K562 (cell line): ENCODE measurements around the gene ALDH18A1. TPM values are rescaled to one million over a fixed set of nuclear protein-coding genes. Genes with fewer than 3 reads are reported as not detected.

Experiments
- ATAC-seq: fragments of 200-7000 bp; cut with Tn5 transposase; 3 replicates; pipeline ENCODE4 v1.9.1; 2020; ENCODE audit warnings: moderate library complexity
- BruUV-seq: library from RNA; stranded (reverse); fragments of 400-500 nt; replicated peaks from 2 replicates; lab custom pipeline; 2021; lab: Mats Ljungman, UMichigan
- CTCF ChIA-PET: fragments of 300-600 bp; formaldehyde crosslinking; extraction: SDS; loops from one replicate; lab custom pipeline; 2021; ENCODE audit warnings: low intra/inter-chr PET ratio; lab: Yijun Ruan, JAX
- POLR2A ChIA-PET: fragments of 300-600, 350-650 bp; sonication (Branson Sonifier 250); formaldehyde crosslinking; extraction: SDS; loops from one replicate; lab custom pipeline; 2021; ENCODE audit warnings: antibody characterized with exemption, inconsistent platforms; lab: Yijun Ruan, JAX
- DNase-seq, 4 experiments: peaks; one replicate each; pipeline versions ENCODE4 v3.0.0 to v3.0.0-alpha.2; 2011 to 2018; ENCODE audit warnings: low spot score in 3 of 4, mixed read lengths in 3 of 4; ENCODE audit errors: extremely low read depth in 1 of 4
- FAIRE-seq: peaks from 2 replicates; lab custom pipeline; 2011; peaks lifted over from hg19 to GRCh38; lab: Jason Lieb, UNC
- H2AFZ ChIP-seq: 2 replicates; pipeline ENCODE4 v1.6.0; 2011; ENCODE audit warnings: low read depth, low read length, control low read depth, inconsistent platforms
- H3K27ac ChIP-seq: fragments of 200-600 bp; 3 replicates; pipeline ENCODE4 v1.8.0; 2011; ENCODE audit warnings: low read depth, mild to moderate bottlenecking, control low read depth, inconsistent platforms, low read length, moderate library complexity, mixed read lengths; ENCODE audit errors: extremely low read depth
- H3K27me3 ChIP-seq, 2 experiments: fragments of 300-600 bp in 1 of 2; 2 replicates in 1 of 2; 3 replicates in 1 of 2; pipeline versions ENCODE4 v1.6.0 to v1.8.0; 2011; ENCODE audit warnings: inconsistent platforms in 2 of 2, low read length in 2 of 2, mild to moderate bottlenecking in 1 of 2, mixed read lengths in 1 of 2, moderate library complexity in 1 of 2; ENCODE audit not compliant: control insufficient read depth in 2 of 2, insufficient read depth in 2 of 2
- H3K36me3 ChIP-seq: fragments of 300-600 bp; 3 replicates; pipeline ENCODE4 v1.8.0; 2011; ENCODE audit warnings: mild to moderate bottlenecking, low read length, inconsistent platforms; ENCODE audit not compliant: control insufficient read depth, insufficient read depth
- H3K4me1 ChIP-seq, 2 experiments: fragments of 200-600 bp in 1 of 2; replicated peaks in 1 of 2; 2 replicates in 1 of 2; 3 replicates in 1 of 2; pipeline versions ENCODE4 v1.5.1 to v1.8.0; 2011; ENCODE audit warnings: inconsistent platforms in 2 of 2, low read length in 2 of 2, mild to moderate bottlenecking in 1 of 2, mixed read lengths in 1 of 2, moderate library complexity in 1 of 2; ENCODE audit not compliant: control insufficient read depth in 2 of 2, insufficient read depth in 2 of 2
- H3K4me2 ChIP-seq: 2 replicates; pipeline ENCODE4 v1.6.1; 2011; ENCODE audit warnings: low read length, control low read depth, inconsistent platforms, mixed read lengths; ENCODE audit not compliant: insufficient read depth
- H3K4me3 ChIP-seq: fragments of 200-600 bp; sonication (generic), shearing (Covaris generic); 2 replicates; pipeline ENCODE4 v1.5.1; 2016; ENCODE audit warnings: control low read depth, inconsistent platforms
- H3K79me2 ChIP-seq: fragments of 200-600 bp; 3 replicates; pipeline ENCODE4 v1.8.0; 2011; ENCODE audit warnings: low read length, inconsistent platforms; ENCODE audit not compliant: control insufficient read depth, insufficient read depth
- H3K9ac ChIP-seq, 2 experiments: 2 replicates each; pipeline versions ENCODE4 v1.6.0 to v1.6.1; 2011; ENCODE audit warnings: low read depth in 2 of 2, low read length in 2 of 2, control low read depth in 1 of 2, inconsistent platforms in 1 of 2, mild to moderate bottlenecking in 1 of 2, mixed read lengths in 1 of 2; ENCODE audit not compliant: insufficient read depth in 1 of 2
- H3K9me1 ChIP-seq: one replicate; pipeline ENCODE4 v1.6.0; 2011; ENCODE audit warnings: inconsistent platforms, mild to moderate bottlenecking, low read length, moderate library complexity; ENCODE audit not compliant: control insufficient read depth, insufficient read depth
- H3K9me3 ChIP-seq: replicated peaks from 2 replicates; pipeline ENCODE4 v1.5.1; 2011; ENCODE audit warnings: low read depth, low read length, inconsistent platforms; ENCODE audit not compliant: control insufficient read depth, insufficient read depth
- H4K20me1 ChIP-seq: replicated peaks from 2 replicates; pipeline ENCODE4 v1.6.1; 2011; ENCODE audit warnings: low read length, inconsistent platforms, mixed read lengths; ENCODE audit not compliant: control insufficient read depth, insufficient read depth
- BRD4 ChIP-seq: fragments of 200-600 bp; sonication (generic); IDR thresholded peaks from 2 replicates; pipeline ENCODE4 v1.6.1; 2017; ENCODE audit warnings: inconsistent platforms
- EGR1 ChIP-seq: fragments of 450-650 bp; conservative IDR thresholded peaks from 2 replicates; pipeline ENCODE4 v1.6.1; 2017; ENCODE audit warnings: mild to moderate bottlenecking
- ERF ChIP-seq: fragments of 450-650 bp; formaldehyde crosslinking; IDR thresholded peaks from 2 replicates; pipeline ENCODE4 v1.4.0; 2020; ENCODE audit warnings: mild to moderate bottlenecking, mixed read lengths
- FOS ChIP-seq: IDR thresholded peaks from 3 replicates; pipeline ENCODE4 v1.6.1; 2011; ENCODE audit not compliant: insufficient read length; ENCODE audit errors: extremely low read depth
- HMG20A ChIP-seq: fragments of 450-650 bp; formaldehyde crosslinking; conservative IDR thresholded peaks from 2 replicates; pipeline ENCODE4 v1.4.0; 2020; ENCODE audit warnings: mild to moderate bottlenecking, mixed read lengths
- KAT2B ChIP-seq: IDR thresholded peaks from one replicate; pipeline ENCODE4 v1.6.1; 2012; ENCODE audit warnings: low read depth, mild to moderate bottlenecking, control low read depth, inconsistent platforms, low read length, moderate library complexity
- KLF10 ChIP-seq: fragments of 250-450 bp; sonication (Bioruptor Pico); IDR thresholded peaks from 2 replicates; pipeline ENCODE4 v1.6.1; 2021; ENCODE audit warnings: matching md5 sums
- KLF6 ChIP-seq: fragments of 250-450 bp; sonication (Bioruptor Pico); IDR thresholded peaks from 2 replicates; pipeline ENCODE4 v1.4.0; 2020; ENCODE audit warnings: mild to moderate bottlenecking, moderate library complexity, borderline replicate concordance
- SNIP1 ChIP-seq: fragments of 450-650 bp; IDR thresholded peaks from 2 replicates; pipeline ENCODE4 v1.7.1; 2017; ENCODE audit warnings: low read depth, mild to moderate bottlenecking
- XRCC4 ChIP-seq: IDR thresholded peaks from one replicate; pipeline ENCODE4 v1.6.1; 2011; ENCODE audit not compliant: insufficient read depth, insufficient read length; ENCODE audit errors: extremely low read depth
- ZNF76 ChIP-seq: fragments of 250-450 bp; sonication (Bioruptor Pico); IDR thresholded peaks from 2 replicates; pipeline ENCODE4 v1.4.0; 2020; ENCODE audit warnings: mild to moderate bottlenecking, moderate library complexity, borderline replicate concordance
- ZNF764 ChIP-seq: fragments of 250-450 bp; sonication (Bioruptor Pico); IDR thresholded peaks from 2 replicates; pipeline ENCODE4 v1.4.0; 2020; ENCODE audit warnings: low read depth, mild to moderate bottlenecking, moderate library complexity
- WGBS: fragments of 100-300 bp; shearing (Covaris generic); methylation state at CpG from one replicate; pipeline ENCODE4 v1.1.6; 2016; ENCODE audit warnings: low coverage, mixed read lengths; ENCODE audit not compliant: insufficient coverage; ENCODE audit errors: missing lambda C conversion rate; 5-methylcytosine and 5-hydroxymethylcytosine counted together
- in situ Hi-C: fragments of 300-500 bp; cut with MboI; formaldehyde crosslinking; loops from 4 replicates; pipeline ENCODE4 v1.15.0; 2018; ENCODE audit warnings: inconsistent platforms, mixed read lengths
- intact Hi-C: fragments of 100-400 bp; cut with micrococcal nuclease; formaldehyde crosslinking; loops from 2 replicates; pipeline ENCODE4 v1.14.2; 2022
- polyA plus RNA-seq, 8 experiments: library from polyadenylated mRNA; depleted of rRNA in 4 of 8; stranded (reverse) in 5 of 8; unstranded in 3 of 8; fragments of >200 nt; fragmentation: Nextera tagmentation in 2 of 8; fragmentation: Illumina TruSeq in 1 of 8; extraction: Ambion mirVana in 2 of 8; extraction: Trizol in 1 of 8; gene quantifications; 2 replicates each; pipeline versions ENCODE4 v1.2.1 to v1.2.3, GENCODE V29; 2011 to 2014; ENCODE audit warnings: inconsistent platforms in 1 of 8, missing spikeins in 1 of 8
- total RNA-seq, 7 experiments: library from RNA; depleted of rRNA in 6 of 7; stranded (reverse); fragments of >200 nt in 6 of 7; fragmentation: Illumina TruSeq in 2 of 7; extraction: Trizol in 2 of 7; gene quantifications; 2 replicates each; pipeline versions ENCODE4 v1.2.1 to v1.2.3, GENCODE V29; 2011 to 2021; ENCODE audit warnings: low replicate concordance in 1 of 7
- TF ChIP-seq, protein P1 (sequence below): sonication (generic); formaldehyde crosslinking; IDR thresholded peaks from 2 replicates; pipeline ENCODE4 v1.8.0; 2022; ENCODE audit warnings: mild to moderate bottlenecking, missing genetic modification reagents
- TF ChIP-seq, protein P2 (sequence below): sonication (generic); formaldehyde crosslinking; IDR thresholded peaks from 2 replicates; pipeline ENCODE4 v1.4.0; 2020; ENCODE audit warnings: mild to moderate bottlenecking, missing genetic modification reagents

Gene ALDH18A1
- total and polyA plus RNA-seq, 9 of the 15 experiments (the other 6 are each of a cell fraction or from before 2014, with no cell fraction given): 12.0 to 83.3 (median 43.8) TPM

DNA sequence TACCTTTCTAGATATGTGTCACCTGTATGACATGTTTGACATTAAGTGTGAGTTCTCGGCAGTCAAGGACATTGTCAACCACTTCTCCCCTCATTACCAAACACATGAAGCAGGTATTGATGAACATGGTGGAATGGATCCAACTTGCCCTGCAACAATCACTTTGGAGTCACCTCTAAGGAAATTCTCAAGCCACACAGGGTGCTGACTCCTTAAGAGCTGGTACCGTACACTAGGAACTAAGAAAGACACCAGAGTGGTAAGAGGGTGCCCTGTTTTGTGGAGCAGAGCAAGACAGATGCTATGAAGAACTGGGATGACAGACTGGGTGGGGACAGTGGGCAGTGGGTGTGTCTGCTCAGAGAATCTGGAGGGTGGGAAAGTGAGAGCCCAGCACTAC lies 77.9 kb downstream of the ALDH18A1 start:
- no peaks in the 10 kb centered on the region for H3K79me2 ChIP-seq
- in situ Hi-C loops: no loop called here

More for the DNA sequence above, 77.9 kb downstream of the ALDH18A1 start:
- no peak for FAIRE-seq
- no peak overlapping the region for H3K4me2 ChIP-seq
- POLR2A ChIA-PET: no interaction called here
- TF ChIP-seq KLF6 (CRISPR knock-in tag) (no peak), KLF10 (CRISPR knock-in tag) (no peak), HMG20A (CRISPR knock-in tag) (no peak), XRCC4 (no peak), ERF (no peak), KAT2B (no peak), ZNF76 (CRISPR knock-in tag) (no peak), SNIP1 (no peak), ZNF764 (CRISPR knock-in tag) (no peak), FOS (no peak), EGR1 (no peak), BRD4 (no peak)
- TF ChIP-seq, protein P1, sequence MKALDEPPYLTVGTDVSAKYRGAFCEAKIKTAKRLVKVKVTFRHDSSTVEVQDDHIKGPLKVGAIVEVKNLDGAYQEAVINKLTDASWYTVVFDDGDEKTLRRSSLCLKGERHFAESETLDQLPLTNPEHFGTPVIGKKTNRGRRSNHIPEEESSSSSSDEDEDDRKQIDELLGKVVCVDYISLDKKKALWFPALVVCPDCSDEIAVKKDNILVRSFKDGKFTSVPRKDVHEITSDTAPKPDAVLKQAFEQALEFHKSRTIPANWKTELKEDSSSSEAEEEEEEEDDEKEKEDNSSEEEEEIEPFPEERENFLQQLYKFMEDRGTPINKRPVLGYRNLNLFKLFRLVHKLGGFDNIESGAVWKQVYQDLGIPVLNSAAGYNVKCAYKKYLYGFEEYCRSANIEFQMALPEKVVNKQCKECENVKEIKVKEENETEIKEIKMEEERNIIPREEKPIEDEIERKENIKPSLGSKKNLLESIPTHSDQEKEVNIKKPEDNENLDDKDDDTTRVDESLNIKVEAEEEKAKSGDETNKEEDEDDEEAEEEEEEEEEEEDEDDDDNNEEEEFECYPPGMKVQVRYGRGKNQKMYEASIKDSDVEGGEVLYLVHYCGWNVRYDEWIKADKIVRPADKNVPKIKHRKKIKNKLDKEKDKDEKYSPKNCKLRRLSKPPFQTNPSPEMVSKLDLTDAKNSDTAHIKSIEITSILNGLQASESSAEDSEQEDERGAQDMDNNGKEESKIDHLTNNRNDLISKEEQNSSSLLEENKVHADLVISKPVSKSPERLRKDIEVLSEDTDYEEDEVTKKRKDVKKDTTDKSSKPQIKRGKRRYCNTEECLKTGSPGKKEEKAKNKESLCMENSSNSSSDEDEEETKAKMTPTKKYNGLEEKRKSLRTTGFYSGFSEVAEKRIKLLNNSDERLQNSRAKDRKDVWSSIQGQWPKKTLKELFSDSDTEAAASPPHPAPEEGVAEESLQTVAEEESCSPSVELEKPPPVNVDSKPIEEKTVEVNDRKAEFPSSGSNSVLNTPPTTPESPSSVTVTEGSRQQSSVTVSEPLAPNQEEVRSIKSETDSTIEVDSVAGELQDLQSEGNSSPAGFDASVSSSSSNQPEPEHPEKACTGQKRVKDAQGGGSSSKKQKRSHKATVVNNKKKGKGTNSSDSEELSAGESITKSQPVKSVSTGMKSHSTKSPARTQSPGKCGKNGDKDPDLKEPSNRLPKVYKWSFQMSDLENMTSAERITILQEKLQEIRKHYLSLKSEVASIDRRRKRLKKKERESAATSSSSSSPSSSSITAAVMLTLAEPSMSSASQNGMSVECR (CRISPR knock-in tag): no peak
- TF ChIP-seq, protein P2, sequence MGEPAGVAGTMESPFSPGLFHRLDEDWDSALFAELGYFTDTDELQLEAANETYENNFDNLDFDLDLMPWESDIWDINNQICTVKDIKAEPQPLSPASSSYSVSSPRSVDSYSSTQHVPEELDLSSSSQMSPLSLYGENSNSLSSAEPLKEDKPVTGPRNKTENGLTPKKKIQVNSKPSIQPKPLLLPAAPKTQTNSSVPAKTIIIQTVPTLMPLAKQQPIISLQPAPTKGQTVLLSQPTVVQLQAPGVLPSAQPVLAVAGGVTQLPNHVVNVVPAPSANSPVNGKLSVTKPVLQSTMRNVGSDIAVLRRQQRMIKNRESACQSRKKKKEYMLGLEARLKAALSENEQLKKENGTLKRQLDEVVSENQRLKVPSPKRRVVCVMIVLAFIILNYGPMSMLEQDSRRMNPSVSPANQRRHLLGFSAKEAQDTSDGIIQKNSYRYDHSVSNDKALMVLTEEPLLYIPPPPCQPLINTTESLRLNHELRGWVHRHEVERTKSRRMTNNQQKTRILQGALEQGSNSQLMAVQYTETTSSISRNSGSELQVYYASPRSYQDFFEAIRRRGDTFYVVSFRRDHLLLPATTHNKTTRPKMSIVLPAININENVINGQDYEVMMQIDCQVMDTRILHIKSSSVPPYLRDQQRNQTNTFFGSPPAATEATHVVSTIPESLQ (CRISPR knock-in tag): no peak
- WGBS: 0% methylated on average over 2 of the region's 2 CpGs
- no peaks in the 10 kb centered on the region for H3K36me3 ChIP-seq
- H3K9me1 ChIP-seq: no peaks in the 10 kb centered on the region
- no peak overlapping the region for H3K27ac ChIP-seq
- no peaks in the 10 kb centered on the region; a peak in 1 of 5 replicates for H3K4me1 ChIP-seq
- no peak overlapping the region for H3K4me3 ChIP-seq
- intact Hi-C loops: no loop called here
- no peak overlapping the region for H2AFZ ChIP-seq
- DNase-seq: no peak
- CTCF ChIA-PET: no interaction called here
- H4K20me1 ChIP-seq: no peaks in the 10 kb centered on the region
- H3K9ac ChIP-seq: no peak overlapping the region
- H3K27me3 ChIP-seq: peaks cover 0 to 1% of the 10 kb centered on the region in 2 experiments; a peak in 2 of 5 replicates
- no peaks in the 10 kb centered on the region for H3K9me3 ChIP-seq
- no peak for ATAC-seq
- BruUV-seq: no TSS peak
